H9 (cell line): ENCODE data around the gene ANKRD23. TPM values are rescaled to one million over a fixed set of nuclear protein-coding genes. Genes with fewer than 3 reads are reported as not detected.

Experiments used
- DNase-seq: peaks from one replicate; pipeline ENCODE4 v3.0.0-alpha.2; 2017
- H2AFZ ChIP-seq: one replicate; pipeline ENCODE4 v1.6.1; 2013; ENCODE audit warnings: mild to moderate bottlenecking, low read length, control low read depth, moderate library complexity
- H2AK5ac ChIP-seq: 2 replicates; pipeline ENCODE4 v1.6.1; 2013; ENCODE audit warnings: low read length, control low read depth, mixed read lengths; ENCODE audit not compliant: insufficient read length
- H2BK120ac ChIP-seq: one replicate; pipeline ENCODE4 v1.6.1; 2013; ENCODE audit warnings: low read depth, mild to moderate bottlenecking, low read length, control low read depth, inconsistent platforms; ENCODE audit not compliant: poor library complexity, severe bottlenecking
- H2BK12ac ChIP-seq: 2 replicates; pipeline ENCODE4 v1.6.1; 2013; ENCODE audit warnings: low read length, control low read depth, mixed read lengths, low read depth; ENCODE audit not compliant: insufficient read length
- H2BK15ac ChIP-seq: 2 replicates; pipeline ENCODE4 v1.6.1; 2013; ENCODE audit warnings: low read depth, low read length, control low read depth
- H2BK20ac ChIP-seq: one replicate; pipeline ENCODE4 v1.6.1; 2013; ENCODE audit warnings: low read depth, mild to moderate bottlenecking, low read length, control low read depth, inconsistent platforms; ENCODE audit not compliant: poor library complexity, severe bottlenecking
- H2BK5ac ChIP-seq: 2 replicates; pipeline ENCODE4 v1.6.1; 2013; ENCODE audit warnings: low read length, control low read depth, mixed read lengths; ENCODE audit not compliant: insufficient read length
- H3K14ac ChIP-seq: 2 replicates; pipeline ENCODE4 v1.6.1; 2013; ENCODE audit warnings: low read length, control low read depth; ENCODE audit not compliant: insufficient read depth
- H3K18ac ChIP-seq: 2 replicates; pipeline ENCODE4 v1.6.1; 2013; ENCODE audit warnings: low read depth, mild to moderate bottlenecking, mixed read lengths, low read length, control low read depth; ENCODE audit not compliant: insufficient read length
- H3K23ac ChIP-seq: 2 replicates; pipeline ENCODE4 v1.6.1; 2013; ENCODE audit warnings: low read length, control low read depth, mixed read lengths, low read depth; ENCODE audit not compliant: insufficient read length
- H3K23me2 ChIP-seq: 2 replicates; pipeline ENCODE4 v1.6.1; 2013; ENCODE audit warnings: low read depth, mild to moderate bottlenecking, mixed read lengths, low read length, control low read depth; ENCODE audit not compliant: insufficient read length, poor library complexity, severe bottlenecking
- H3K27ac ChIP-seq: 2 replicates; pipeline ENCODE4 v1.5.1; 2013; ENCODE audit warnings: low read length, control low read depth, mixed read lengths, low read depth; ENCODE audit not compliant: insufficient read length
- H3K27me3 ChIP-seq: 2 replicates; pipeline ENCODE4 v1.6.1; 2013; ENCODE audit warnings: low read length, control low read depth, inconsistent platforms; ENCODE audit not compliant: insufficient read depth
- H3K4ac ChIP-seq: 2 replicates; pipeline ENCODE4 v1.6.1; 2013; ENCODE audit warnings: low read depth, mild to moderate bottlenecking, control low read depth, inconsistent platforms, low read length, moderate library complexity
- H3K4me1 ChIP-seq: 2 replicates; pipeline ENCODE4 v1.6.1; 2013; ENCODE audit warnings: low read length, control low read depth, inconsistent platforms; ENCODE audit not compliant: insufficient read depth
- H3K4me2 ChIP-seq: 2 replicates; pipeline ENCODE4 v1.6.1; 2013; ENCODE audit warnings: low read length, control low read depth, mixed read lengths; ENCODE audit not compliant: insufficient read length, insufficient read depth
- H3K56ac ChIP-seq: 2 replicates; pipeline ENCODE4 v1.6.1; 2013; ENCODE audit warnings: low read depth, mild to moderate bottlenecking, mixed read lengths, low read length, control low read depth; ENCODE audit not compliant: insufficient read length
- H3K79me1 ChIP-seq: 2 replicates; pipeline ENCODE4 v1.6.1; 2013; ENCODE audit warnings: low read depth, mild to moderate bottlenecking, moderate library complexity, low read length, control low read depth, inconsistent platforms; ENCODE audit not compliant: insufficient read depth, poor library complexity, severe bottlenecking
- H3K79me2 ChIP-seq: 2 replicates; pipeline ENCODE4 v1.6.1; 2013; ENCODE audit warnings: low read length, control low read depth, inconsistent platforms; ENCODE audit not compliant: insufficient read depth
- H3K9ac ChIP-seq: 2 replicates; pipeline ENCODE4 v1.6.1; 2013; ENCODE audit warnings: low read length, control low read depth, mixed read lengths; ENCODE audit not compliant: insufficient read length; ENCODE audit errors: extremely low read depth
- H3K9me3 ChIP-seq: one replicate; pipeline ENCODE4 v1.6.1; 2013; ENCODE audit warnings: low read depth, low read length, inconsistent platforms; ENCODE audit not compliant: control insufficient read depth
- H3T11ph ChIP-seq: one replicate; pipeline ENCODE4 v1.6.1; 2013; ENCODE audit warnings: mild to moderate bottlenecking, low read length, control low read depth, inconsistent platforms
- H4K20me1 ChIP-seq: one replicate; pipeline ENCODE4 v1.6.1; 2013; ENCODE audit not compliant: control insufficient read depth, insufficient read length, insufficient read depth
- H4K5ac ChIP-seq: 2 replicates; pipeline ENCODE4 v1.6.1; 2013; ENCODE audit warnings: low read depth, mild to moderate bottlenecking, mixed read lengths, low read length, control low read depth; ENCODE audit not compliant: insufficient read length
- H4K8ac ChIP-seq: replicated peaks from 2 replicates; pipeline ENCODE4 v1.6.1; 2013; ENCODE audit warnings: low read length, control low read depth, mixed read lengths, low read depth; ENCODE audit not compliant: insufficient read length
- H4K91ac ChIP-seq: 2 replicates; pipeline ENCODE4 v1.6.1; 2013; ENCODE audit warnings: low read depth, mild to moderate bottlenecking, moderate library complexity, mixed read lengths, low read length, control low read depth; ENCODE audit not compliant: insufficient read length
- H3K27ac Mint-ChIP-seq, 3 experiments: 2 replicates in 2 of 3; 3 replicates in 1 of 3; pipeline ENCODE4 v1.8.0; 2020 to 2021; ENCODE audit warnings: mixed read lengths in 3 of 3, mild to moderate bottlenecking in 1 of 3, moderate library complexity in 1 of 3
- H3K27me3 Mint-ChIP-seq: 2 replicates; pipeline ENCODE4 v1.8.0; 2021; ENCODE audit warnings: low read depth, mild to moderate bottlenecking, moderate library complexity, mixed read lengths
- H3K36me3 Mint-ChIP-seq, 3 experiments: 2 replicates in 2 of 3; 3 replicates in 1 of 3; pipeline ENCODE4 v1.8.0; 2020 to 2021; ENCODE audit warnings: low read depth in 3 of 3, mixed read lengths in 3 of 3; ENCODE audit not compliant: insufficient read depth in 1 of 3
- H3K4me1 Mint-ChIP-seq, 2 experiments: 2 replicates each; pipeline ENCODE4 v1.8.0; 2020; ENCODE audit warnings: mixed read lengths in 2 of 2
- H3K4me3 Mint-ChIP-seq, 2 experiments: 2 replicates in 1 of 2; 3 replicates in 1 of 2; pipeline ENCODE4 v1.8.0; 2020 to 2021; ENCODE audit warnings: mild to moderate bottlenecking in 2 of 2, mixed read lengths in 2 of 2, moderate library complexity in 1 of 2
- H3K9me3 Mint-ChIP-seq, 2 experiments: 2 replicates in 1 of 2; 3 replicates in 1 of 2; pipeline ENCODE4 v1.8.0; 2020; ENCODE audit warnings: mild to moderate bottlenecking in 2 of 2, mixed read lengths in 2 of 2, moderate library complexity in 1 of 2
- CTCF ChIP-seq: fragments of 200-600 bp; sonication (generic); conservative IDR thresholded peaks from 3 replicates; pipeline ENCODE4 v1.8.0; 2021; ENCODE audit warnings: antibody characterized with exemption, mild to moderate bottlenecking
- WGBS: extraction: QIAGEN DNeasy Blood & Tissue Kit; methylation state at CpG from one replicate; pipeline ENCODE4 v1.1.7; 2013; ENCODE audit warnings: missing lambda C conversion rate, low lambda C conversion rate, mixed read lengths; ENCODE audit not compliant: insufficient read length; ENCODE audit errors: extremely low coverage; 5-methylcytosine and 5-hydroxymethylcytosine counted together
- total RNA-seq: library from RNA; stranded (reverse); gene quantifications from 2 replicates; pipeline ENCODE4 v1.2.1, GENCODE V29; 2021

ANKRD23 gene
- total RNA-seq, 1 experiment from 2014 or later, result 2.4 TPM

GRCh38 chr2:96813656-96814055, 30.2 kb downstream of the ANKRD23 start:
- H3K9me3 Mint-ChIP-seq, result no peaks in the 10 kb centered on the region; a peak in 1 of 5 replicates
- TF ChIP-seq CTCF, result no peak
- H3K27me3 Mint-ChIP-seq, result peaks cover 1% of the 10 kb centered on the region; the same call in 1 of the 2 replicates
- H2BK15ac ChIP-seq, result no peak overlapping the region
- H2BK5ac ChIP-seq, result no peak overlapping the region
- H3K9me3 ChIP-seq, result no peaks in the 10 kb centered on the region
- H4K20me1 ChIP-seq, result peaks cover 2% of the 10 kb centered on the region
- peaks cover 2% of the 10 kb centered on the region for H3K79me1 ChIP-seq
- H3K27me3 ChIP-seq, result no peaks in the 10 kb centered on the region
- no peak overlapping the region for H2BK120ac ChIP-seq
- no peak overlapping the region for H3T11ph ChIP-seq
- H3K23me2 ChIP-seq, result peaks cover 7% of the 10 kb centered on the region
- H3K36me3 Mint-ChIP-seq, result peaks cover 5 to 15% (median 10%) of the 10 kb centered on the region in 3 experiments
- H3K4me2 ChIP-seq, result no peak overlapping the region
- no peak for DNase-seq
- H2BK20ac ChIP-seq, result no peak overlapping the region
- no peak overlapping the region for H3K23ac ChIP-seq
- no peak overlapping the region for H3K56ac ChIP-seq
- H4K91ac ChIP-seq, result no peak overlapping the region
- WGBS, result no CpG with 5 or more reads among the region's 4 CpGs
- no peak overlapping the region for H3K27ac ChIP-seq
- no peak overlapping the region for H3K9ac ChIP-seq
- H3K18ac ChIP-seq, result no peak overlapping the region
- peaks cover 19 to 22% of the 10 kb centered on the region in 2 experiments for H3K4me1 Mint-ChIP-seq
- H2BK12ac ChIP-seq, result no peak overlapping the region
- H3K27ac Mint-ChIP-seq, result no peak overlapping the region
- peaks cover 3% of the 10 kb centered on the region; the same call in 1 of the 2 replicates for H3K4me1 ChIP-seq
- no peak overlapping the region for H3K14ac ChIP-seq
- H2AFZ ChIP-seq, result no peak overlapping the region
- no peak overlapping the region for H4K5ac ChIP-seq
- H2AK5ac ChIP-seq, result no peak overlapping the region
- H4K8ac ChIP-seq, result no peak overlapping the region
- H3K79me2 ChIP-seq, result peaks cover 2% of the 10 kb centered on the region; the same call in 1 of the 2 replicates
- H3K4ac ChIP-seq, result no peak overlapping the region
- no peak overlapping the region for H3K4me3 Mint-ChIP-seq
